Immature natural killer cell (primary cell): ENCODE results near the gene NUP205. TPM values are rescaled to one million over a fixed set of nuclear protein-coding genes. Genes with fewer than 3 reads are reported as not detected.

Source experiments
- DNase-seq, 3 donors: peaks; one replicate each; pipeline ENCODE4 v3.0.0; 2022; ENCODE audit warnings: mixed read lengths in 1 of 3
- H3K27ac Mint-ChIP-seq, 6 donors: one replicate each; pipeline ENCODE4 v1.8.0; 2020; ENCODE audit warnings: mixed read lengths in 6 of 6, mild to moderate bottlenecking in 5 of 6, inconsistent platforms in 4 of 6, moderate library complexity in 3 of 6
- H3K27me3 Mint-ChIP-seq, 3 donors: one replicate each; pipeline ENCODE4 v1.8.0; 2020 to 2021; ENCODE audit warnings: low read depth in 3 of 3, mild to moderate bottlenecking in 3 of 3, mixed read lengths in 3 of 3, moderate library complexity in 3 of 3, inconsistent platforms in 1 of 3
- H3K36me3 Mint-ChIP-seq, 3 donors: one replicate each; pipeline ENCODE4 v1.8.0; 2020; ENCODE audit warnings: mixed read lengths in 3 of 3, inconsistent platforms in 2 of 3, mild to moderate bottlenecking in 2 of 3
- H3K4me1 Mint-ChIP-seq, 2 donors: one replicate each; pipeline ENCODE4 v1.8.0; 2020; ENCODE audit warnings: inconsistent platforms in 2 of 2, mild to moderate bottlenecking in 2 of 2, mixed read lengths in 2 of 2, moderate library complexity in 1 of 2
- H3K4me3 Mint-ChIP-seq, 5 donors: one replicate each; pipeline ENCODE4 v1.8.0; 2020; ENCODE audit warnings: mild to moderate bottlenecking in 5 of 5, mixed read lengths in 5 of 5, inconsistent platforms in 3 of 5, moderate library complexity in 3 of 5
- H3K9me3 Mint-ChIP-seq, 6 donors: one replicate each; pipeline ENCODE4 v1.8.0; 2020; ENCODE audit warnings: mild to moderate bottlenecking in 6 of 6, mixed read lengths in 6 of 6, inconsistent platforms in 4 of 6, moderate library complexity in 3 of 6
- polyA plus RNA-seq, 3 donors: library from polyadenylated mRNA; unstranded; fragments of 300-500 nt; fragmentation: Illumina TruSeq; gene quantifications; one replicate each; pipeline ENCODE4 v1.2.3, GENCODE V29; 2021

Gene NUP205
- polyA plus RNA-seq, 3 donors from 2014 or later: 7.3 to 29.7 (median 15.5) TPM

GRCh38 chr7:135560631-135561030, 2.9 kb downstream of the NUP205 start:
- Mint-ChIP-seq H3K4me1 (peaks cover 8 to 15% of the 10 kb centered on the region in 2 donors), H3K27me3 (peaks cover 0 to 1% (median 0%) of the 10 kb centered on the region in 3 donors), H3K4me3 (peak overlapping the region in 1 of 5 donors; percentile 4), H3K36me3 (peaks cover 0 to 7% (median 0%) of the 10 kb centered on the region in 3 donors), H3K27ac (peak overlapping the region in 3 of 6 donors; percentile 43 to 59 (median 45)), H3K9me3 (no peaks in the 10 kb centered on the region)
- no peak for DNase-seq

DNA sequence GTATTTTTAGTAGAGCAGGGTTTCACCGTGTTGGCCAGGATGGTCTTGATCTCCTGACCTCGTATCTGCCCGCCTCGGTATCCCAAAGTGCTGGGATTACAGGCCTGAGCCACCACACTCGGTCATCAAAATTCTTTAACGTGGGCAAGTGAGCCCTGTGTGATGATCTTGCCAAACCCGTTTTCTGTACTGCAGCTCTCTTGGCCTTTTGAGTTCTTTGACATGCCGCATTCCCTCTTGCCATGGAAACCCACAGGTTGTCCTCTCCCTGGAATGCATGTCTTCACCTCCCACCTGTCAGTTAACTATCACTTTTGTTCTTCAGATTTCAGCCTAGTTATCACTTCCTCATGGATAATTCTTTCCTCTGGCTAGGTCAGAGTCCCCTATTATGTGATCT, 5.0 kb downstream of the NUP205 start:
- peaks cover 0 to 7% (median 0%) of the 10 kb centered on the region in 3 donors for H3K36me3 Mint-ChIP-seq
- peaks cover 8 to 15% of the 10 kb centered on the region in 2 donors for H3K4me1 Mint-ChIP-seq
- H3K4me3 Mint-ChIP-seq: no peak overlapping the region
- no peaks in the 10 kb centered on the region for H3K9me3 Mint-ChIP-seq
- H3K27me3 Mint-ChIP-seq: peaks cover 0 to 1% (median 0%) of the 10 kb centered on the region in 3 donors
- DNase-seq: no peak
- no peak overlapping the region for H3K27ac Mint-ChIP-seq

GRCh38 chr7:135571834-135572233, 14.1 kb downstream of the NUP205 start:
- Mint-ChIP-seq H3K4me3 (no peak overlapping the region), H3K36me3 (peaks cover 17 to 39% (median 21%) of the 10 kb centered on the region in 3 donors), H3K4me1 (peaks cover 9 to 31% of the 10 kb centered on the region in 2 donors), H3K9me3 (no peaks in the 10 kb centered on the region), H3K27me3 (no peaks in the 10 kb centered on the region), H3K27ac (no peak overlapping the region)
- no peak for DNase-seq

DNA sequence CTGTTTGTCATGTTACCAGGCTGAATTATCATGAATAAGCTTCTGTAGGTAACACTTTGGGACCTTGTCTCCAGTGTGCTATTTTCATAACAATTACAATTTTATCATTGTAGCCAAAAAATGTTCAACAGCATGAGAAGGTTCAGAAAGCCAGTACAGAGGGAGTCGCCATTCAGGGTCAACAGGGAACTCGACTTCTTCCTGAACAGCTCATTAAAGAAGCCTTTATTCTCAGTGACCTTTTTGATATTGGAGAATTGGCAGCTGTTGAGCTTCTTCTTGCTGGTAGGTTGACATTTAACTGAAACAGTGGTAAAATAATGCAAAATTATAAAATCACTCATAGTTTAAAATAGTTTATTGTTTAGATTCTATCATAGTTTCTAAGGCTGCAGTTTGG, 15.8 kb downstream of the NUP205 start:
- Mint-ChIP-seq H3K4me3 (no peak overlapping the region), H3K4me1 (peaks cover 9 to 29% of the 10 kb centered on the region in 2 donors), H3K27ac (peak overlapping the region in 1 of 6 donors; percentile 5), H3K27me3 (no peaks in the 10 kb centered on the region), H3K36me3 (peaks cover 22 to 49% (median 23%) of the 10 kb centered on the region in 3 donors), H3K9me3 (no peaks in the 10 kb centered on the region)
- DNase-seq: no peak

DNA sequence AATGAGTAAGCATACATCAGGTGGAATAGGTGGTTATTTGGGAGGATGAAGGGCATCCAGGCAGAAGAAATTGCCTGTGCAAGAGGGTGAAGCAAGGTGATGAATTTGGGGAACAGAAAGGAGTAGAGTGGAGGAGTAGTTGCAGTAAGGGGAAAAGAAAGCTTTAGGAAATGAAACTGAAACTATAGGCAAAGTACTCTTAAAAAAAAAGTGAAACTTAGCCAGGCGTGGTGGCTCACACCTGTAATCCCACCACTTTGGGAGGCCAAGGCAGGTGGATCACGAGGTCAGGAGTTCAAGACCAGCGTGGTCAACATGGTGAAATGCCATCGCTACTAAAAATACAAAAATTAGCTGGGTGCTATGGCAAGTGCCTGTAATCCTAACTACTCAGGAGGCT, 17.6 kb downstream of the NUP205 start:
- no peaks in the 10 kb centered on the region for H3K9me3 Mint-ChIP-seq
- H3K27me3 Mint-ChIP-seq: no peaks in the 10 kb centered on the region
- DNase-seq: no peak
- H3K36me3 Mint-ChIP-seq: peaks cover 22 to 59% (median 29%) of the 10 kb centered on the region in 3 donors
- peak overlapping the region in 1 of 5 donors; percentile 42 for H3K4me3 Mint-ChIP-seq
- peaks cover 7 to 20% of the 10 kb centered on the region in 2 donors for H3K4me1 Mint-ChIP-seq
- H3K27ac Mint-ChIP-seq: peak overlapping the region; percentile 17 to 89 (median 71)

GRCh38 chr7:135578569-135578968, 20.9 kb downstream of the NUP205 start:
- Mint-ChIP-seq H3K9me3 (no peaks in the 10 kb centered on the region), H3K27me3 (no peaks in the 10 kb centered on the region), H3K36me3 (peaks cover 26 to 56% (median 31%) of the 10 kb centered on the region in 3 donors), H3K4me1 (peaks cover 7 to 20% of the 10 kb centered on the region in 2 donors), H3K27ac (no peak overlapping the region), H3K4me3 (no peak overlapping the region)
- no peak for DNase-seq

GRCh38 chr7:135584362-135585353, 26.9 kb downstream of the NUP205 start:
- Mint-ChIP-seq H3K27me3 (no peaks in the 10 kb centered on the region), H3K27ac (no peak overlapping the region), H3K4me1 (no peaks in the 10 kb centered on the region), H3K4me3 (no peak overlapping the region), H3K36me3 (peaks cover 20 to 37% (median 30%) of the 10 kb centered on the region in 3 donors), H3K9me3 (no peaks in the 10 kb centered on the region)
- DNase-seq: no peak

GRCh38 chr7:135597181-135597925, 39.6 kb downstream of the NUP205 start:
- H3K9me3 Mint-ChIP-seq: no peaks in the 10 kb centered on the region
- H3K27ac Mint-ChIP-seq: no peak overlapping the region
- H3K27me3 Mint-ChIP-seq: no peaks in the 10 kb centered on the region
- no peak overlapping the region for H3K4me3 Mint-ChIP-seq
- H3K4me1 Mint-ChIP-seq: no peaks in the 10 kb centered on the region
- H3K36me3 Mint-ChIP-seq: peaks cover 17 to 59% (median 35%) of the 10 kb centered on the region in 3 donors
- no peak for DNase-seq

GRCh38 chr7:135597926-135598305, 40.2 kb downstream of the NUP205 start:
- Mint-ChIP-seq H3K9me3 (no peaks in the 10 kb centered on the region), H3K4me3 (no peak overlapping the region), H3K27ac (no peak overlapping the region), H3K27me3 (no peaks in the 10 kb centered on the region), H3K36me3 (peaks cover 18 to 60% (median 33%) of the 10 kb centered on the region in 3 donors), H3K4me1 (no peaks in the 10 kb centered on the region)
- DNase-seq: no peak

- Mint-ChIP-seq H3K9me3 (no peaks in the 10 kb centered on the region), H3K27ac (peak overlapping the region in 1 of 6 donors; percentile 2), H3K4me3 (no peak overlapping the region), H3K4me1 (no peaks in the 10 kb centered on the region), H3K27me3 (no peaks in the 10 kb centered on the region), H3K36me3 (peaks cover 18 to 61% (median 34%) of the 10 kb centered on the region in 3 donors)
- DNase-seq: no peak
Observed at GRCh38 chr7:135599471-135599870, 41.8 kb downstream of the NUP205 start.

GRCh38 chr7:135600226-135600625, 42.5 kb downstream of the NUP205 start:
- H3K36me3 Mint-ChIP-seq: peaks cover 18 to 59% (median 37%) of the 10 kb centered on the region in 3 donors
- no peak overlapping the region for H3K4me3 Mint-ChIP-seq
- no peak overlapping the region for H3K27ac Mint-ChIP-seq
- no peak for DNase-seq
- H3K4me1 Mint-ChIP-seq: no peaks in the 10 kb centered on the region
- no peaks in the 10 kb centered on the region for H3K9me3 Mint-ChIP-seq
- no peaks in the 10 kb centered on the region for H3K27me3 Mint-ChIP-seq

GRCh38 chr7:135601182-135601581, 43.5 kb downstream of the NUP205 start:
- DNase-seq: no peak
- Mint-ChIP-seq H3K27ac (no peak overlapping the region), H3K4me1 (no peaks in the 10 kb centered on the region), H3K4me3 (no peak overlapping the region), H3K27me3 (no peaks in the 10 kb centered on the region), H3K9me3 (no peaks in the 10 kb centered on the region), H3K36me3 (peaks cover 18 to 56% (median 37%) of the 10 kb centered on the region in 3 donors)

- DNase-seq: no peak
- Mint-ChIP-seq H3K36me3 (peaks cover 24 to 63% (median 47%) of the 10 kb centered on the region in 3 donors), H3K9me3 (no peaks in the 10 kb centered on the region), H3K4me3 (no peak overlapping the region), H3K27ac (no peak overlapping the region), H3K27me3 (no peaks in the 10 kb centered on the region), H3K4me1 (no peaks in the 10 kb centered on the region)
Observed at GRCh38 chr7:135602304-135602703, 44.6 kb downstream of the NUP205 start.

DNA sequence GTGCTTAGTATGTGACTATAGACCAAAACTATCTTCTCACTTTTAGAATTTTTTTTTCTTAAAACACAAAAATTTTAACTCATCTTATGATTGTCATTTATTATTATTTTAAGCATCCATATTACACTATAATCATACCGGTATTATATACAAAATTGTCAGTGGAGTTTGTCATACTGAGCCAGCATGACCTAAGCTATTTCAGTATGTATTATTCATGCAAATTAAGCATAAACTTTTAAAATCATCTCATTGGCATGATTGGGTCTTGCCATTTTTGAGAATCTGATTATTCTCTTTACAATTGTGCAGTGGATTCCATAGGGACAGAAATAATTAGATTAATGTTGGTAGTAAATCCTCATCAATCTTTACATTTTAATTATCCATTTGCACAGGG, 58.4 kb downstream of the NUP205 start:
- H3K9me3 Mint-ChIP-seq: no peaks in the 10 kb centered on the region
- no peak for DNase-seq
- H3K27me3 Mint-ChIP-seq: no peaks in the 10 kb centered on the region
- no peaks in the 10 kb centered on the region for H3K4me1 Mint-ChIP-seq
- H3K36me3 Mint-ChIP-seq: peaks cover 8 to 26% (median 25%) of the 10 kb centered on the region in 3 donors
- no peak overlapping the region for H3K4me3 Mint-ChIP-seq
- no peak overlapping the region for H3K27ac Mint-ChIP-seq
